Activated CD8-positive, alpha-beta memory T cell treated with anti-CD3 and anti-CD28 coated beads, Interleukin-2, amount 10 ng/mL, durations not matched to agents 7 days and 5 days (primary cell): Measurements from ENCODE around the gene SELENBP1. TPM values are rescaled to one million over a fixed set of nuclear protein-coding genes. Genes with fewer than 3 reads are reported as not detected.

Source experiments
- ATAC-seq: fragments of 150-1000 bp; cut with Tn5 transposase; one replicate; pipeline ENCODE4 v1.10.0; 2021; ENCODE audit warnings: moderate library complexity
- CTCF ChIA-PET: fragments of 350-600 bp; sonication (Branson Sonifier 250); formaldehyde crosslinking; loops from one replicate; lab custom pipeline; 2021; ENCODE audit warnings: antibody characterized with exemption; lab: Charles Lee
- DNase-seq: peaks from one replicate; pipeline ENCODE4 v3.0.0-alpha.2; 2020
- H3K27ac Mint-ChIP-seq: one replicate; pipeline ENCODE4 v1.8.0; 2021; ENCODE audit warnings: mild to moderate bottlenecking, mixed read lengths
- H3K27me3 Mint-ChIP-seq: one replicate; pipeline ENCODE4 v1.8.0; 2021; ENCODE audit warnings: mixed read lengths
- H3K36me3 Mint-ChIP-seq: one replicate; pipeline ENCODE4 v1.8.0; 2021; ENCODE audit warnings: mild to moderate bottlenecking, mixed read lengths
- H3K4me1 Mint-ChIP-seq: one replicate; pipeline ENCODE4 v1.8.0; 2021; ENCODE audit warnings: mixed read lengths
- H3K4me3 Mint-ChIP-seq: one replicate; pipeline ENCODE4 v1.8.0; 2021; ENCODE audit warnings: mild to moderate bottlenecking, moderate library complexity, mixed read lengths
- H3K9me3 Mint-ChIP-seq: one replicate; pipeline ENCODE4 v1.8.0; 2022; ENCODE audit warnings: low read depth, mixed read lengths
- total RNA-seq, 2 experiments: library from RNA; stranded (reverse); gene quantifications; one replicate each; pipeline ENCODE4 v1.2.3, GENCODE V29; 2021

SELENBP1 gene
- total RNA-seq, 2 experiments from 2014 or later: not detected

DNA sequence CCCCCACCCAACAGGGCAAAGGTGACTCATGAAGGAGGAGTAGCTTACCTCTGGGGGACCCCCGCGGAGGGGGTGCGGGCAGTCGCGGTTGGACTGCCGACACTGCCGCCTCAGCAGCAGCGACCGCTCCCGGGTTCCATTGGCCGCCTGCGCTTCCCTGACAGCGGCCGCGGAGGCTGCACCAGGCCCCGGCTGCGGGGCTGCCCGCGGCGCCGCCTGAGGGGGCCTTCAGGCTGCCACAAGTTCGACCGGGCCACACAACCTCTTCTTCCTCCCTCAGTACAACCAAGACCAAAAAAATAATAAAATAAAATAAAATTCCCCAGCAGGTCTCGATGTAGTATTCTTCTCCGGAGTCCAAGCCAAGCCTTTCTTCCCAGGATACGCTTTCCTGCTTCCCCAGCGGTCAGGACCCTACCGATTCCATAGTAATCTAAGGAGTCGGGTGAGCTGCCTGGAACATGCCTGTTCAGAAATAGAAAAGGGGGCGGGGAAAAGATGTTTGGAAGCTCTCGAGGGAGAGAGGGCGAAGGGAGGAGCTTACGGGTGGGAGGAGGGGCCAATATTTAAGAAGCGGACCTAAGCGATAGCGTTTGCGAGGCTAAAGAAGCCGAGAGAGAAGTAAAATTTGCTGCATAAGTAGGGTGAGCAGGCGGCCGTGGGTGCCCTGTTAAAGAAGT is 45.1 kb downstream of the SELENBP1 start, which contains the start of gene PI4KB:
PI4KB (minus strand) TSS at position 194 of the 680 bp plus-strand sequence. CDS start 10,935 bp downstream, outside the sequence.
- Mint-ChIP-seq H3K36me3 (peaks cover 23% of the 10 kb centered on the region), H3K27ac (peak within 1 kb of the TSS; percentile 93), H3K9me3 (no peaks in the 10 kb centered on the region), H3K27me3 (no peaks in the 10 kb centered on the region), H3K4me3 (peak within 1 kb of the TSS; percentile 91), H3K4me1 (peaks cover 34% of the 10 kb centered on the region)
- peak; percentile 94 for ATAC-seq
- CTCF ChIA-PET: interaction anchor here (0.9 to 11.1 kb wide), 11 partner anchors 12 to 76 kb away, joined by 3 to 97 read pairs (median 6); partner anchors contain the start of genes PSMB4 and ZNF687
- DNase-seq: peak; percentile 96

GRCh38 chr1:151326619-151327222 is 45.8 kb downstream of the SELENBP1 start:
- peak; percentile 47 for ATAC-seq
- Mint-ChIP-seq H3K9me3 (no peaks in the 10 kb centered on the region), H3K4me1 (peaks cover 34% of the 10 kb centered on the region), H3K4me3 (peak overlapping the region; percentile 91), H3K27ac (peak overlapping the region; percentile 93), H3K36me3 (peaks cover 23% of the 10 kb centered on the region), H3K27me3 (no peaks in the 10 kb centered on the region)
- peak; percentile 70 for DNase-seq
- CTCF ChIA-PET: interaction anchor here (0.9 to 11.1 kb wide), 11 partner anchors 13 to 75 kb away, joined by 3 to 97 read pairs (median 6); partner anchors contain the start of genes PSMB4 and ZNF687

DNA sequence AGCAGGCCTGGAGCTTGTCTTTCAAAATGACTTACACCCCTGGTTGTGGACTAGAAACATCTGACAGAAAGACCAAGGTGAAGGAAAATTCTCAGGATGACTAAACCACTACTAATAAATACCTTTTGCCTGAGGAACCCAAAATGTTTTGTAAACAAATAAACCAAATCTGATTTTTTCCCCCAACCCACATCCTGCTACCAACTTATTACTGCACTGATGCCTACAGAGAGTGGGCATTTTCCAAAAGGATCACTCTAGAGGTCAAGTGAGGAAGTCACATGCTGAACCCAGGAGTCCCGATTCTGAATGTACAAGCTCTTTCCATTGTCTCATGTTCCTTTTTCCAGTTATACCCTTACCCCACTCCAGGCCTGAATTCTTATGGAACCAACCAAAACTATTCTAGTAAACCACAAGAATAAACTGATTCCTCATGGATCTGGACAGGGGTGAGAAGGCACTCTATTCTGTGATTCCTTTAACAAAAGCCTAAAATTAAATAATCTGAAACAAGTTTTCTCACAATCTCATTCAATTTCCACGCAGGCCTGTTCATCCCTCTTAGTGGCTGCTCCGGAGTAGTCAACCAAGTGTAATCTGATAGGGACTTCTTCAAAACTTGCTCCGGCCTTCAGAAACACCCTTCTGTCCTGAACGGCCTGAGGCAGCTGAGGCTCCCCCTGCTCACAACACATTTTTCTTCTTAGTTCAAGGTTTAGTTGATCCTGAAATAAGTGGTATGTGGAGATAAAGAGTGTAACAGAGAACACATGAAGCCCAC is 46.7 kb downstream of the SELENBP1 start:
- DNase-seq (no peak), ATAC-seq (no peak)
- peaks cover 34% of the 10 kb centered on the region for H3K4me1 Mint-ChIP-seq
- peaks cover 23% of the 10 kb centered on the region for H3K36me3 Mint-ChIP-seq
- no peaks in the 10 kb centered on the region for H3K27me3 Mint-ChIP-seq
- H3K9me3 Mint-ChIP-seq: no peaks in the 10 kb centered on the region
- CTCF ChIA-PET: interaction anchor here (0.8 to 11.1 kb wide), 7 partner anchors 14 to 74 kb away, joined by 3 to 97 read pairs (median 11); partner anchors contain the start of genes PSMB4 and ZNF687
- peak overlapping the region; percentile 93 for H3K27ac Mint-ChIP-seq
- peak overlapping the region; percentile 91 for H3K4me3 Mint-ChIP-seq

DNA sequence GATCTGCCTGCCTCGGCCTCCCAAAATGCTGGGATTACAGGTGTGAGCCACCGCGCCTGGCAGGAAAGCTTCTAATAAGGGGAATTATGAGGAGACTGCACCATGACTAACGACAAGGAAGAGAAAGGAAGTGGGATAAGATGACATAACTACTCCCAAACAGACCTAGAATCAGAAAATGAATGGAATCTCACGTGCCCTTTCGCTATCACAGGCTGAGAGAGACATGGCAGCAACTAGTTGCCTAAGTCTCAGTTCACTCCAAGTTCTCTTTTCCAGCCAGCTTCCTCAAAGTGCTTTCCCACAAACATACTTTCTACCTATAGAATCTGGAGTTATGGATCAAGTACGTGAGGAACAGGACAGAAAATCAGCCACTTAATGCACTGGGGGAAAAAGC is 47.3 kb downstream of the SELENBP1 start:
- Mint-ChIP-seq H3K36me3 (peaks cover 23% of the 10 kb centered on the region), H3K4me3 (peak overlapping the region; percentile 91), H3K27ac (peak overlapping the region; percentile 52), H3K4me1 (peaks cover 37% of the 10 kb centered on the region), H3K27me3 (no peaks in the 10 kb centered on the region), H3K9me3 (no peaks in the 10 kb centered on the region)
- DNase-seq: no peak
- ATAC-seq: no peak
- CTCF ChIA-PET: interaction anchor here (0.8 to 11.1 kb wide), 5 partner anchors 14 to 74 kb away, joined by 3 to 97 read pairs (median 6); partner anchors contain the start of gene PSMB4

DNA sequence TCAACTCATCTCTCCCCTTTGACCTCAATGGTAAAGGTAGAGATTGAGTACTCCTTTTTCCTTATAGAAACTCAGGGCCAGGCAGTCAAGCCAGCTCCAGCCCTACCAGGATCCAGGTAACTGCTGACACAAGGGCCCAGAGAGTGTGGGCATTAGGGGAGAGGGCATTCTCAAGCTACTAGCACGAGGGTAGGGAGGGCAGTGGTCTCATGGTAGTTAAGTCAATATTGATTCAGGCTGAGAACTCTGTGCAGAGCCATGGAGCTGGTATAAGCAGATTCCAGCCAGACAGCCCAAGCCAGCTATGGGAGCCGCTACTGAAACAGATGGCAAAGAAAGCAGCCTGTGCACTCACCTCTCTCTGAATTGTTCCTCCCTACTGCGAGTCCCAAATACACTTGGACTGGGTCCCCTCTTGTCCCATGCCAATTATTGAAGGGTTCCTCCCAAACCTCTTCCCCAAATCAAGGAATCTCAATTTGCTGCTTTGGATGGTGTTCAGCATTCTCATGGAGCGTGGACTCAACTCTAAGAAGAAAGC is 48.0 kb downstream of the SELENBP1 start:
- peaks cover 23% of the 10 kb centered on the region for H3K36me3 Mint-ChIP-seq
- no peak overlapping the region for H3K4me3 Mint-ChIP-seq
- H3K4me1 Mint-ChIP-seq: peaks cover 38% of the 10 kb centered on the region
- no peaks in the 10 kb centered on the region for H3K27me3 Mint-ChIP-seq
- DNase-seq: no peak
- H3K9me3 Mint-ChIP-seq: no peaks in the 10 kb centered on the region
- CTCF ChIA-PET: interaction anchor here (1.4 to 11.1 kb wide), 2 partner anchors 15 to 24 kb away, joined by 6 to 97 read pairs; no protein-coding TSS in a partner anchor
- H3K27ac Mint-ChIP-seq: no peak overlapping the region
- ATAC-seq: no peak

DNA sequence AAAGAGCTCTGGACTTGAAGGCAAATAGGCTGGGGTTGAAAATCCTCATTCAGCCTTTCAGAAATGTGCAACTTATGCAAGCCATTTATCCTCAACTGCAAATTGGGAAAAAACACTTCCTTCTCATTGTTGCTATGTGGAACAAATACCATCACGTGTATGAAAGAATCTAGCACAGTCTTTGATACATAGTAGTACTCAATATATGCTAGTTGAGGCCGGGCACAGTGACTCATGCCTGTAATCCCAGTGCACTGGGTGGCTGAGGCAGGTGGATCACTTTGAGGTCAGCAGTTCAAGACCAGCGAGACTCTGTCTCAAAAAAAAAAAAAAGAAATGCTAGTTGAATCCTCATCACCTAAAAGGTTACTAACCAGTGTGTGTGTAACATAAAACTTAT is 53.5 kb downstream of the SELENBP1 start:
- ATAC-seq (no peak), DNase-seq (no peak)
- Mint-ChIP-seq H3K27me3 (no peaks in the 10 kb centered on the region), H3K27ac (no peak overlapping the region), H3K4me1 (peaks cover 9% of the 10 kb centered on the region), H3K9me3 (no peaks in the 10 kb centered on the region), H3K4me3 (no peak overlapping the region), H3K36me3 (peaks cover 31% of the 10 kb centered on the region)
- CTCF ChIA-PET: interaction anchor here (2.4 kb wide), 1 partner anchor 22 kb away, joined by 7 read pairs; no protein-coding TSS in a partner anchor

DNA sequence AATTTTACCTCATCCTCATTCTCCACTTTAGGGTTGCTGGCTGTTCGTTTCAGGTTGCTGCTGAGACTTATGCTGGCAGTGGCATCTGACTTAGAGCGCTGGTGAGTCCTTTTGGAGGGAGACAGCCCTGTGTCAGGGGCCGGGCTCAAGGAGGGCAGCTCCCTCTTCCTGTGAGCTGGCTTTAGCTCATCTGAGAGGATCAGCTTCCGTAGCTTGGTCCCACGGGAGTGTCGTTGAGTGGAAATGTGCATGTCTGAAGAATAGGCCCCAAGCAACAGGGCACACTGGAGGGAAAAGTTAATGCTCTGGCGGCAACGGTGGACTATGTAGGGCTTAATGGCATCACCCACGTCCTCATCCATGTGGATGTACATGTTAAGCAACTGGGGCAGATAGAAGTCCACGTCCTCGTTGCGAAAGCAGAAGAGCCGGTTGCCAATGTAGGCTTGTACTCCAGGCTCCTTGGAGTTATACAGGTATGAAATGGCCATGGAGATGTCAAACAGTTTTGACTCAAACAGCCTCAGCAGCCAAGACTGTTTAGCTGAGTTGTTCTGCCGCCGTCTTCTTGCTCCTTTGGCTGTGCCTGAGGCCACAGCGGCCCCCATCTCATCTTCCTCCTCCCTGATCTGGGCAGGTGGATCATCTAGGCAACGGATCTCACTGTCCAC is 56.8 kb downstream of the SELENBP1 start:
- no peak overlapping the region for H3K4me3 Mint-ChIP-seq
- peaks cover 30% of the 10 kb centered on the region for H3K4me1 Mint-ChIP-seq
- no peak for ATAC-seq
- no peaks in the 10 kb centered on the region for H3K27me3 Mint-ChIP-seq
- CTCF ChIA-PET: interaction anchor here (2.7 to 3.4 kb wide), 2 partner anchors 15 to 25 kb away, joined by 8 to 13 read pairs; no protein-coding TSS in a partner anchor
- H3K9me3 Mint-ChIP-seq: no peaks in the 10 kb centered on the region
- no peak overlapping the region for H3K27ac Mint-ChIP-seq
- DNase-seq: no peak
- H3K36me3 Mint-ChIP-seq: peaks cover 29% of the 10 kb centered on the region

Other genes with a start within 250 kb of the SELENBP1 start
- gene SEMA6C, start 226.1 kb downstream of the SELENBP1 start, total RNA-seq: 1 to 10 TPM in 1 of 2 experiments, under 1 TPM in 1; 0.84 to 1.7 TPM
- gene TNFAIP8L2, start 216.1 kb downstream of the SELENBP1 start, total RNA-seq: 10 to 100 TPM; 14.5 to 17.6 TPM
- 1 to 10 TPM; 4.4 to 4.9 TPM for gene LYSMD1, start 206.8 kb downstream of the SELENBP1 start, total RNA-seq
- 10 to 100 TPM; 60.6 to 69.6 TPM for gene SCNM1, start 206.6 kb downstream of the SELENBP1 start, total RNA-seq
- gene TMOD4, start 196.7 kb downstream of the SELENBP1 start, total RNA-seq: 1 to 10 TPM; 2.9 to 3.6 TPM
- 10 to 100 TPM; 78.3 to 86.2 TPM for gene VPS72, start 182.5 kb downstream of the SELENBP1 start, total RNA-seq
- gene PIP5K1A, start 174.2 kb downstream of the SELENBP1 start, total RNA-seq: 10 to 100 TPM; 55.2 to 70.3 TPM
- gene PSMD4, start 118.0 kb downstream of the SELENBP1 start, total RNA-seq: 100 to 1,000 TPM; 187 to 223 TPM
- gene ZNF687, start 90.4 kb downstream of the SELENBP1 start, total RNA-seq: 10 to 100 TPM; 29.9 to 35.7 TPM
- 10 to 100 TPM; 68.5 to 73.9 TPM for gene PI4KB, start 45.3 kb downstream of the SELENBP1 start, total RNA-seq
- 100 to 1,000 TPM; 109 to 139 TPM for gene RFX5, start 25.5 kb downstream of the SELENBP1 start, total RNA-seq
- 100 to 1,000 TPM; 284 to 365 TPM for gene PSMB4, start 26.9 kb upstream of the SELENBP1 start, total RNA-seq
- 10 to 100 TPM; 79.6 to 83.5 TPM for gene POGZ, start 86.8 kb upstream of the SELENBP1 start, total RNA-seq
- gene CGN, start 138.7 kb upstream of the SELENBP1 start, total RNA-seq: under 1 TPM; 0.37 to 0.70 TPM
- gene TUFT1, start 167.6 kb upstream of the SELENBP1 start, total RNA-seq: 1 to 10 TPM; 1.7 to 2.5 TPM
- 10 to 100 TPM; 26.0 to 27.7 TPM for gene SNX27, start 239.3 kb upstream of the SELENBP1 start, total RNA-seq